Endothelial cell of umbilical vein (primary cell): ENCODE results near the gene TAGLN.

Experiments used
- EZH2 ChIP-seq: IDR thresholded peaks from 2 replicates; pipeline ENCODE4 v1.6.1; 2012; ENCODE audit warnings: borderline replicate concordance, low read depth, mild to moderate bottlenecking, moderate library complexity, low read length, inconsistent platforms; ENCODE audit not compliant: severe bottlenecking
- POLR2A ChIP-seq: IDR thresholded peaks from 2 replicates; pipeline ENCODE4 v1.6.1; 2012; ENCODE audit warnings: low read depth, mild to moderate bottlenecking, control low read depth, low read length
- POLR2AphosphoS5 ChIP-seq: IDR thresholded peaks from 2 replicates; pipeline ENCODE4 v1.6.1; 2012; ENCODE audit warnings: low read depth, mild to moderate bottlenecking, control low read depth, low read length, moderate library complexity; ENCODE audit not compliant: insufficient read depth
- TF ChIP-seq, protein P1 (sequence below), 2 donors: IDR thresholded peaks; 1 replicate in 1 of 2; 2 replicates in 1 of 2; pipeline ENCODE4 v1.5.1; 2011; ENCODE audit warnings: low read length in 2 of 2, mild to moderate bottlenecking in 2 of 2, moderate library complexity in 2 of 2, control low read depth in 1 of 2, inconsistent platforms in 1 of 2, low read depth in 1 of 2; ENCODE audit not compliant: insufficient read depth in 1 of 2; ENCODE audit errors: extremely low read depth in 1 of 2
- TF ChIP-seq, protein P2 (sequence below): IDR thresholded peaks from 2 replicates; pipeline ENCODE4 v1.6.1; 2011; ENCODE audit not compliant: insufficient read depth, insufficient read length

DNA sequence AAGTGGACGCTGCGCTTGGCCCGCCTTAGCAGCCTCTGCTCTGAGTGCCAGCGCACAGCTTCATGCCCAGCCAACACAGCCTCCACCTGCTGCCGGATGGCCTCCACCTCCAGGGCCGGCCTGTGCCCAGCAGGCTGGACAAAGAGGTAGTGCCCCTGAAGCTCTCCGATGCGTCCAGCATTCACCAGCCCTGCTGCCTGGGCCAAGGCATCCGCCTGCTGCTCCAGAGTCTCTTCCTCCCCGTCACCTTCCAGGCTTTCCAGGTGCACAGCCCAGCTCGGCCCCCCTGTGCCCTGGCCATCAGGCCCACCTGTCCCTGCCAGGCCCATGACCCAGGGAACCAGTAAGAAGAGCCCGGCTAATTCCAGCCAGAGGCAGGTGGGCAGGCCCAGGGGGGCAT is 30.2 kb downstream of the TAGLN start:
- TF ChIP-seq, protein P1, sequence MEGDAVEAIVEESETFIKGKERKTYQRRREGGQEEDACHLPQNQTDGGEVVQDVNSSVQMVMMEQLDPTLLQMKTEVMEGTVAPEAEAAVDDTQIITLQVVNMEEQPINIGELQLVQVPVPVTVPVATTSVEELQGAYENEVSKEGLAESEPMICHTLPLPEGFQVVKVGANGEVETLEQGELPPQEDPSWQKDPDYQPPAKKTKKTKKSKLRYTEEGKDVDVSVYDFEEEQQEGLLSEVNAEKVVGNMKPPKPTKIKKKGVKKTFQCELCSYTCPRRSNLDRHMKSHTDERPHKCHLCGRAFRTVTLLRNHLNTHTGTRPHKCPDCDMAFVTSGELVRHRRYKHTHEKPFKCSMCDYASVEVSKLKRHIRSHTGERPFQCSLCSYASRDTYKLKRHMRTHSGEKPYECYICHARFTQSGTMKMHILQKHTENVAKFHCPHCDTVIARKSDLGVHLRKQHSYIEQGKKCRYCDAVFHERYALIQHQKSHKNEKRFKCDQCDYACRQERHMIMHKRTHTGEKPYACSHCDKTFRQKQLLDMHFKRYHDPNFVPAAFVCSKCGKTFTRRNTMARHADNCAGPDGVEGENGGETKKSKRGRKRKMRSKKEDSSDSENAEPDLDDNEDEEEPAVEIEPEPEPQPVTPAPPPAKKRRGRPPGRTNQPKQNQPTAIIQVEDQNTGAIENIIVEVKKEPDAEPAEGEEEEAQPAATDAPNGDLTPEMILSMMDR (IDR thresholded peaks at IDR 0.05; ENCODE audit: extremely low read depth in 1 of 2, insufficient read depth in 1 of 2, low read depth in 1 of 2, low read length in 2 of 2): no peak
- TF ChIP-seq POLR2AphosphoS5 (no peak), EZH2 (no peak), POLR2A (no peak)
- TF ChIP-seq, protein P2, sequence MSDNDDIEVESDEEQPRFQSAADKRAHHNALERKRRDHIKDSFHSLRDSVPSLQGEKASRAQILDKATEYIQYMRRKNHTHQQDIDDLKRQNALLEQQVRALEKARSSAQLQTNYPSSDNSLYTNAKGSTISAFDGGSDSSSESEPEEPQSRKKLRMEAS: no peak
